Astrocyte (in vitro differentiated cells and primary cell): ENCODE measurements around the gene DOC2A.

Experiments
- EZH2 ChIP-seq: IDR thresholded peaks from 2 replicates; pipeline ENCODE4 v1.6.1; 2012; ENCODE audit warnings: mild to moderate bottlenecking, low read length, inconsistent platforms; ENCODE audit not compliant: insufficient read depth
- TF ChIP-seq, protein P1 (sequence below): IDR thresholded peaks from 2 replicates; pipeline ENCODE4 v1.5.1; 2011; ENCODE audit warnings: low read depth, mild to moderate bottlenecking, inconsistent platforms, low read length, moderate library complexity; ENCODE audit not compliant: insufficient read depth

GRCh38 chr16:29975134-29975538, 35.7 kb downstream of the DOC2A start:
- TF ChIP-seq, protein P1, sequence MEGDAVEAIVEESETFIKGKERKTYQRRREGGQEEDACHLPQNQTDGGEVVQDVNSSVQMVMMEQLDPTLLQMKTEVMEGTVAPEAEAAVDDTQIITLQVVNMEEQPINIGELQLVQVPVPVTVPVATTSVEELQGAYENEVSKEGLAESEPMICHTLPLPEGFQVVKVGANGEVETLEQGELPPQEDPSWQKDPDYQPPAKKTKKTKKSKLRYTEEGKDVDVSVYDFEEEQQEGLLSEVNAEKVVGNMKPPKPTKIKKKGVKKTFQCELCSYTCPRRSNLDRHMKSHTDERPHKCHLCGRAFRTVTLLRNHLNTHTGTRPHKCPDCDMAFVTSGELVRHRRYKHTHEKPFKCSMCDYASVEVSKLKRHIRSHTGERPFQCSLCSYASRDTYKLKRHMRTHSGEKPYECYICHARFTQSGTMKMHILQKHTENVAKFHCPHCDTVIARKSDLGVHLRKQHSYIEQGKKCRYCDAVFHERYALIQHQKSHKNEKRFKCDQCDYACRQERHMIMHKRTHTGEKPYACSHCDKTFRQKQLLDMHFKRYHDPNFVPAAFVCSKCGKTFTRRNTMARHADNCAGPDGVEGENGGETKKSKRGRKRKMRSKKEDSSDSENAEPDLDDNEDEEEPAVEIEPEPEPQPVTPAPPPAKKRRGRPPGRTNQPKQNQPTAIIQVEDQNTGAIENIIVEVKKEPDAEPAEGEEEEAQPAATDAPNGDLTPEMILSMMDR, result no peak
- TF ChIP-seq EZH2, result no peak
